GM21717 (cell line): ENCODE results near the gene DAGLA.

Experiments
- ATAC-seq: cut with Tn5 transposase; IDR thresholded peaks from one replicate; pipeline ENCODE4 v1.9.1; 2021; ENCODE audit warnings: mild to moderate bottlenecking, moderate library complexity; ENCODE audit not compliant: unreplicated experiment

The DAGLA gene

GRCh38 chr11:61762798-61763197, 82.6 kb downstream of the DAGLA start:
- no peak for ATAC-seq

GRCh38 chr11:61763930-61764605, 83.9 kb downstream of the DAGLA start:
- no peak for ATAC-seq

- no peak for ATAC-seq
Observed at GRCh38 chr11:61764606-61765260, 84.5 kb downstream of the DAGLA start.

GRCh38 chr11:61765550-61766253, 85.5 kb downstream of the DAGLA start:
- no peak for ATAC-seq

- no peak for ATAC-seq
Observed at GRCh38 chr11:61766353-61766841, 86.2 kb downstream of the DAGLA start.

- ATAC-seq, result no peak
Observed at GRCh38 chr11:61768376-61769076, 88.3 kb downstream of the DAGLA start.

GRCh38 chr11:61769169-61769920, 89.2 kb downstream of the DAGLA start:
- no peak for ATAC-seq

- no peak for ATAC-seq
Observed at GRCh38 chr11:61769946-61770683, 89.9 kb downstream of the DAGLA start.

GRCh38 chr11:61771195-61771894, 91.2 kb downstream of the DAGLA start:
- ATAC-seq, result no peak

- ATAC-seq, result no peak
Observed at GRCh38 chr11:61771985-61772455, 91.8 kb downstream of the DAGLA start.

GRCh38 chr11:61773356-61773755, 93.2 kb downstream of the DAGLA start:
- ATAC-seq, result no peak

GRCh38 chr11:61773809-61774208, 93.6 kb downstream of the DAGLA start:
- ATAC-seq, result no peak

GRCh38 chr11:61774411-61774810, 94.2 kb downstream of the DAGLA start:
- ATAC-seq, result no peak

- no peak for ATAC-seq
Observed at GRCh38 chr11:61775106-61775505, 94.9 kb downstream of the DAGLA start.

GRCh38 chr11:61775606-61776554, 95.7 kb downstream of the DAGLA start:
- no peak for ATAC-seq

GRCh38 chr11:61776561-61777075, 96.4 kb downstream of the DAGLA start:
- ATAC-seq, result no peak

- no peak for ATAC-seq
Observed at GRCh38 chr11:61777234-61778090, 97.3 kb downstream of the DAGLA start.
